GM11168 (cell line): ENCODE data around the gene INPPL1.
"Not testable (repeated sequence)": the region's sequence is repeated elsewhere in the genome, so short reads cannot be mapped to it uniquely, and the experiment has no call there.

Source experiments
- in situ Hi-C: fragments of 300-500 bp; cut with MboI; formaldehyde crosslinking; loops from one replicate; pipeline ENCODE4 v1.12.0; 2022; ENCODE audit warnings: low sequenced_read_pairs; ENCODE audit not compliant: unreplicated experiment

Gene INPPL1, protein sequence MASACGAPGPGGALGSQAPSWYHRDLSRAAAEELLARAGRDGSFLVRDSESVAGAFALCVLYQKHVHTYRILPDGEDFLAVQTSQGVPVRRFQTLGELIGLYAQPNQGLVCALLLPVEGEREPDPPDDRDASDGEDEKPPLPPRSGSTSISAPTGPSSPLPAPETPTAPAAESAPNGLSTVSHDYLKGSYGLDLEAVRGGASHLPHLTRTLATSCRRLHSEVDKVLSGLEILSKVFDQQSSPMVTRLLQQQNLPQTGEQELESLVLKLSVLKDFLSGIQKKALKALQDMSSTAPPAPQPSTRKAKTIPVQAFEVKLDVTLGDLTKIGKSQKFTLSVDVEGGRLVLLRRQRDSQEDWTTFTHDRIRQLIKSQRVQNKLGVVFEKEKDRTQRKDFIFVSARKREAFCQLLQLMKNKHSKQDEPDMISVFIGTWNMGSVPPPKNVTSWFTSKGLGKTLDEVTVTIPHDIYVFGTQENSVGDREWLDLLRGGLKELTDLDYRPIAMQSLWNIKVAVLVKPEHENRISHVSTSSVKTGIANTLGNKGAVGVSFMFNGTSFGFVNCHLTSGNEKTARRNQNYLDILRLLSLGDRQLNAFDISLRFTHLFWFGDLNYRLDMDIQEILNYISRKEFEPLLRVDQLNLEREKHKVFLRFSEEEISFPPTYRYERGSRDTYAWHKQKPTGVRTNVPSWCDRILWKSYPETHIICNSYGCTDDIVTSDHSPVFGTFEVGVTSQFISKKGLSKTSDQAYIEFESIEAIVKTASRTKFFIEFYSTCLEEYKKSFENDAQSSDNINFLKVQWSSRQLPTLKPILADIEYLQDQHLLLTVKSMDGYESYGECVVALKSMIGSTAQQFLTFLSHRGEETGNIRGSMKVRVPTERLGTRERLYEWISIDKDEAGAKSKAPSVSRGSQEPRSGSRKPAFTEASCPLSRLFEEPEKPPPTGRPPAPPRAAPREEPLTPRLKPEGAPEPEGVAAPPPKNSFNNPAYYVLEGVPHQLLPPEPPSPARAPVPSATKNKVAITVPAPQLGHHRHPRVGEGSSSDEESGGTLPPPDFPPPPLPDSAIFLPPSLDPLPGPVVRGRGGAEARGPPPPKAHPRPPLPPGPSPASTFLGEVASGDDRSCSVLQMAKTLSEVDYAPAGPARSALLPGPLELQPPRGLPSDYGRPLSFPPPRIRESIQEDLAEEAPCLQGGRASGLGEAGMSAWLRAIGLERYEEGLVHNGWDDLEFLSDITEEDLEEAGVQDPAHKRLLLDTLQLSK

DNA sequence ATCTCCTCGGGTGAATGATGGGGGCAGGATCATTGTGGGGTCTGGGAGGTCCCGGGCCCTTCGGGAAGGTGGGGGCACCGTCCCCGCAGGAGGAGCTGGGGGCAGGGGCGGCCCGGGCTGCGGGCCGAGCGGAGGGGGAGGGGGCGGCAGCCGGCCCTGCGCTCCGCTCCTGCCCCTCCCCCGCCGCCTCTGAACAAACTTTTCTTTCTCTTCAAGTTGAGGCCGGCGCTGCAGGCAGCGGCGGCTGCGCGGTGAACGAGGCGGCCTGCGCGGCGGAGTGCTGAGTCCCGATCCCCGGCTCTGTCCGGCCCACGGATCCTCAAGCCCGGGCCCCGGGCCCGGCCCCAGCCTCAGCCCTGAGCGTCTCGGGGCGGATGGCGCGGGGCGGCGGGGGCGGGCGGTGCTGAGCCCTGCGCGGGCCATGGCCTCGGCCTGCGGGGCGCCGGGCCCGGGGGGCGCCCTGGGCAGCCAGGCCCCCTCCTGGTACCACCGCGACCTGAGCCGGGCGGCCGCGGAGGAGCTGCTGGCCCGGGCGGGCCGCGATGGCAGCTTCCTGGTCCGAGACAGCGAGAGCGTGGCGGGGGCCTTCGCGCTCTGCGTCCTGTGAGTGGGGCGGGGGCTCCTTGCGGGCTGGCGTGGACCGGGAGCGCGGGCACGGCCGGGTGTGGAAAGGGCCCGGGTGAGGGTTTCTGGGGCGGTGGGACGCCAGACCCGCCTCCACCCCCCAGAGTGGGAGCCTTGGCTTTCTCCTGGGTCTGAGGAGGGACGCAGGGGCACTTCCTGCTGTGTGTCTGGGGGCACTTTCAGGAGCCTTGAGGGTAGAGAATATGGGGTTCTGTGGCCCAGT lies at the start of gene INPPL1:
Gene INPPL1 (plus strand): TSS at position 204 of the 847 bp plus-strand sequence. CDS start 218 bp downstream, at position 422.
- in situ Hi-C loops: no loop called here

DNA sequence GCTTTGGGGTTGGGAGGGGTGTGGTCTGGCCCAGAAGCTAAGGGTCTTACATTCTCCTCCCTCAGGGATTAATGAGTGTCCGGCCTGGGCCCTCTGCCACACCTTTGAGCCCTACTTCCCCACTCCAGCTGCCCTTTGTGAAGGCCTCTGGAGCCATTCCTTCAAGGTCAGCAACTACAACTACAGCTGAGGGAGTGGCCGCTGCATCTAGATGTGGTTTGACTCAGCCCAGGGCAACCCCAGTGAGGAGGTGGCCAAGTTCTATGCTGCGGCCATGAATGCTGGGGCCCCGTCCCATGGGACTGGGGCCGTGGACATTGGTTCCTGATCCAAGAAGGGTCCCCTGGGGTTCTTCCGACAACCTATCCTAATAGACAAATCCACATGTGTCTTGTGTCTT lies 46.9 kb upstream of the INPPL1 start:
- in situ Hi-C loops: no loop called here

DNA sequence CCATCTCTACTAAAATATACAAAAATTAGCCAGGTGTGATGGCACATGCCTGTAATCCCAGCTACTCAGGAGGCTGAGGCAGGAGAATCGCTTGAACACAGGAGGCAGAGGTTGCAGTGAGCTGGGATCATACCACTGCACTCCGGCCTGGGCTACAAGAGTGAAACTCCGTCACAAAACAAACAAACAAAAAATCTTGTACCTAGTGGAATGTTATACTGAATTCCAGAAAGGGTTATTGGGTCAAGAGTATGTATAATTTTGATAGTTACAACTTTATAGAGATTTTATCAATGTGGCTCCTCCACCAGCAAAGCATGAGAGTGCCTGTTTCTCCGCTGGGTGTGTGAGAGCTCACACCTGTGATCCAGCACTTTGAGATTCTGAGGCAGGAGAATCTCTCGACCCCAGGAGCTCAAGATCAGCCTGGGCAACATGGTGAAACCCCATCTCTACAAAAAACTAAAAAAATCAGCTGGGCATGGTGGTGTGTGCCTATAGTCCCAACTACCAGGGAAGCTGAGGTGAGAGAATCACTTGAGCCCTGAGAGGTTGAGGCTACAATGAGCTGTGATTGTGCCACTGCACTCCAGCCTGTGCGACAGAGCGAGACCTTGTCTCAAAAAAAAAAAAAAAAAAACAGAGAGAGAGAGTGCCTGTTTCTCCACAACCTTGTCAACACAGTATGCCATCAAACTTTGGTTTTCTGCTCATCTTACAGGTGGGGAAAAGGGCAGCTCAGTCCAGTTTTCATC lies 45.3 kb upstream of the INPPL1 start:
- in situ Hi-C loops: no loop called here

DNA sequence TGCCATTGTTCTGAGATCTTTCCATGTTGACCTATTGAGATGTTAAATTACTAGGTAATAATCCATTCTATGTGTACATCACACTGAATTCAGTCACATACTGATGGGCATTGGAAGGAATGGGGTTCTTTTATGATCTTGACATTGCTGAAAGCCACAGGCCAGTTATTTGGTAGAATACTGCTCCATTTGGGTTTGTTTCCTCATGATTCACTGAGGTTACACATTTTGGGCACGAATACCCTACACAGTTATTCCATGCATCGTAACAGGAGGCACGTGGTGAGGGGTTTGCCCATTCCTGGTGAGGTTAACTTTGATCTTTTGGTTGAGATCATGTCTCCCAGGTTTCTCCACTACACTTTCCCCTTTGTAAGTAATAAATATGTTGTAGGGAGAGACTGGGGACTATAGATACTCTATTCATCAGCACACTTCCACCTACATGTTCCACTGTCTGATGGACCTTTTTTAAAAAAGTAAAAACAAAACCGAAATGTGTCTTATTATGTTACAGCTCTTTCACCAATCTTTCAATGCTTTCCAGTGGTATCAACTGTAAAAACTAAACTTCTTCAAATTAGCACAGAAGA lies 44.7 kb upstream of the INPPL1 start:
- in situ Hi-C loops: no loop called here

DNA sequence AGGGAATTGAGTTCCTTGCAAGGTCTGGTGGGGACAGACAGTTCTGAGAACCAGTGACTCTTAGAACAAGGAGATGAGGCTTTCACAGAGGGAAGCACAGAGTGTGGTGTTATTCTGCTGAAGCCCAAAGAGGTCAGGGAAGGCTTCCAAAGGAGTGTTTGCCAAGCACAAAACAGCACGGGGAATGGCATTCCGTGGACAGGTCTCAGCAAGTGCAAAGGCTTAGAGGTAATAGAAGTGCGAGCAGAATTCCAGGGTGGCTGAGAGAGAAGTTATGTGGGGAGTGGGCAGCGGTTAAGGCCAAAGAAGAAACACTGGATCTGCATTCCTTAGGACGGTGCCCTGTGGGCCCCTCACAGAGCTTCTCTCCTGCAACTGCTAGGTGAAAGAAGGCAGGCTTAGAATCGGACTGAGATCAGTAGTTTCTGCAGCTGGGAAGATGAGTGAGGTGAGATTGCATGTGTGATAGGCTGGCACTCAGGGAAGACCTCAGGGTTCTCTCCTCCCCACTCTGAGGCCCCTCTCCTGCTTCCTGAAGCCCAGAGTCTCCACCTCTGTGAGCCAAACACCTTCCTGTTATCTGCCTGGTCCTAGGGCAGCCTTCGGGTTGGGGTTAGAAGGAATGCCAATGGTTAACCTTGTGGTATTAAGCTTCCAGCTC lies 43.5 kb upstream of the INPPL1 start:
- in situ Hi-C loops: not testable (repeated sequence)

DNA sequence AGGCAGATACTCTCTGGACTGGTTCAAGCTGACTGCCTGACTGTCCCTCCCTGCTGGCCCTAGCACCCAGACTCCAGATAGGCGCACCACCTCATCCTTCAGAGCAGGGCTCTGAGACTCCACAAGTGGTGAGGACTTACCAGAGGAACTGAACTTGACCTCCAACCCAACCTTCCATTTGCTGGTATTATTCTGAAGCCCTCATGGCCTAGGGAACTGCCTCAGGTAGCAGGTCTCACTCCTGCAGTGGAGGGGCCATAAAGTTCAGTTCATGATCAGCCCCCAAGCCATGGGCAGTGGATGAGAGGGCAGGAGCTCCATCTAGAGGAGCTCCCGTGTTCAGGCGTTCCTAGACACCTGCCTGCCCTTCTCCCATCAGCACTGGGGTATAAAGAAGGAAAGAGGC lies 43.0 kb upstream of the INPPL1 start:
- in situ Hi-C loops: not testable (repeated sequence)

DNA sequence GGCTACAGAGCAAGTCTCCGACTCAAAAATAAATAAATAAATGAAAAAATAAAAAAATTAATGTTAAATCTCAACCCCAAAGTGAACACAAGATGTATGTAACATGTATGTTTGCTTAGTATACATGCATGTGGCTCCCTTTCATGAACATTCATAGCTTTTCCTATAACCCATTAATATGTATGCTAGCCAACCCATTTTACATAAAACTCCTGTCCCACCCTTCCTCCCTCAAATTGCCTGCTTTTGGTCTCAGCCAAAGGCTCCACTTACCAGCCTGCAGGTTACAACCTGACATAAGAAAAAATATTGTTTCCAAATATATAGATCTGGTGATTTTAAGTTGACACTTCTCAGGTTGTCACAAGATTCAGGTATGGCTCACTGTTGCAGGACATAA lies 36.3 kb upstream of the INPPL1 start:
- in situ Hi-C loops: no loop called here

DNA sequence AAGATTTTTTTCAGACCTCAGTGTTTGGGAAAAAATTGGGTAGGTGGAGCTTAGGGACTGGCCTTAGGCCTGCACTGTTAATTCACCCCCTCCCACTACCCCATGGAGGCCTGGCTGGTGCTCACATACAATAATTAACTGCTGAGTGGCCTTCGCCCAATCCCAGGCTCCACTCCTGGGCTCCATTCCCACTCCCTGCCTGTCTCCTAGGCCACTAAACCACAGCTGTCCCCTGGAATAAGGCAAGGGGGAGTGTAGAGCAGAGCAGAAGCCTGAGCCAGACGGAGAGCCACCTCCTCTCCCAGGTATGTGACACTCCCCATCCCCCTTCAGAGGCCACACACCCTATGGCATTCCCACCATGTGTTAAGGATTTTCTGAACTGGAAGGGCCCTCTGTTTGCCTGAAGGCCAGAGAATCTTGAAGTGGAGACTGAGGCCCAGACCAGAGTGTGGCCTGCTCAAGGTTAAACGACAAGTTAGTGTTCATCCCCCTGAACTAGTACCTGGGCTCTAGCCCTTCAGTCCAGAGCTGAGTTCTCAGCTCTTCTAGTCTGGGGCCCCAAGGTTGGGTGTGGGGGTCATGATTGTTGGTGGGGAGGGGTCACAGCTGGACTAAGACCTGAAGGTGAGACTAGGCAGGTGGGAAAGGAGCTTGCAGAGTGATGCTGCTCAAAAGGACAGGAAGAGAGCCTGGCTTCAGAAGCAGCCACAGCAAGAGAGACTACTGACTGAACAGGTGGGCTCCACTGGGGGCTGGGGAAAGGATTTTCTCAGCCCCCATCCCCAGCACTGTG lies 34.9 kb upstream of the INPPL1 start:
- in situ Hi-C loops: no loop called here

DNA sequence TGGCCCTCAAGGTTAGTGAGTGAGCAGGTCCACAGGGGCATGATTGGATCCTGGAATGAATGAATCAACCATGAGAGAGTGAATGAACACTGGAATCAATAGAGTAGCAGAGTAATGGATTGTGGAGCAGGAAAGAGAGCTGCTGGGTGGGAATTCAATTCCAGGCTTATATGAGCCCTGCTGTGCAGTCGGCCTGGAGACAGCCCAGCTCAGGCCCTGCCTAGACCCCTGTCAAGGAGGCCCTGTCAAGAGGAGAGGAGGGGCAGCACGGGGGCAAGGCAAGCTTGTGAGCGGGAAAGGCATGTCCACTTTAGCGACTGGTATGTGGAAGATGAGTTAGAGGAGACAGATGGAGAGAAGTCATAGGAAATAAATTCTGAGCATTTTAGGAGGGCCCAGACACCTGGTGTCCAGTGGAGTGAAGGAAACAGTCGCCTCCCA lies 33.9 kb upstream of the INPPL1 start:
- in situ Hi-C loops: no loop called here

DNA sequence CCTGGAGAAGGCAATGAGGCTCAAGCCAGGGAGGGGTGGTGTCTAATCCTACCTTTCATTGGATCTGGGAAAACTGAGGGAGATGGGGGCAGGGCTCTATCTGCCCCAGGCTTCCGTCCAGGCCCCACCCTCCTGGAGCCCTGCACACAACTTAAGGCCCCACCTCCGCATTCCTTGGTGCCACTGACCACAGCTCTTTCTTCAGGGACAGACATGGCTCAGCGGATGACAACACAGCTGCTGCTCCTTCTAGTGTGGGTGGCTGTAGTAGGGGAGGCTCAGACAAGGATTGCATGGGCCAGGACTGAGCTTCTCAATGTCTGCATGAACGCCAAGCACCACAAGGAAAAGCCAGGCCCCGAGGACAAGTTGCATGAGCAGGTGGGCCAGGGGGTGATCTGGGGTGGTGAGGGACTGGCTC lies 32.6 kb upstream of the INPPL1 start, which contains the start of gene FOLR1:
Gene FOLR1 (plus strand): TSS at position 180 of the 421 bp plus-strand sequence. CDS start 34 bp downstream, at position 214.
- in situ Hi-C loops: no loop called here

DNA sequence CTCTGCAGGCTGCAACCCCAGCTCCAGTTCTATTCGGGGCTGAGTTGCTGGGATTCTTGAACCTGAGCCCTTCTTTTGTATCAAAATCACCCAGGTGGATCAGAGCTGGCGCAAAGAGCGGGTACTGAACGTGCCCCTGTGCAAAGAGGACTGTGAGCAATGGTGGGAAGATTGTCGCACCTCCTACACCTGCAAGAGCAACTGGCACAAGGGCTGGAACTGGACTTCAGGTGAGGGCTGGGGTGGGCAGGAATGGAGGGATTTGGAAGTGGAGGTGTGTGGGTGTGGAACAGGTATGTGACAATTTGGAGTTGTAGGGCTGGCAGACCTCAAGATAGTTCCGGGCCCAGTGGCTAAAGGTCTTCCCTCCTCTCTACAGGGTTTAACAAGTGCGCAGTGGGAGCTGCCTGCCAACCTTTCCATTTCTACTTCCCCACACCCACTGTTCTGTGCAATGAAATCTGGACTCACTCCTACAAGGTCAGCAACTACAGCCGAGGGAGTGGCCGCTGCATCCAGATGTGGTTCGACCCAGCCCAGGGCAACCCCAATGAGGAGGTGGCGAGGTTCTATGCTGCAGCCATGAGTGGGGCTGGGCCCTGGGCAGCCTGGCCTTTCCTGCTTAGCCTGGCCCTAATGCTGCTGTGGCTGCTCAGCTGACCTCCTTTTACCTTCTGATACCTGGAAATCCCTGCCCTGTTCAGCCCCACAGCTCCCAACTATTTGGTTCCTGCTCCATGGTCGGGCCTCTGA lies 28.9 kb upstream of the INPPL1 start:
- in situ Hi-C loops: no loop called here

DNA sequence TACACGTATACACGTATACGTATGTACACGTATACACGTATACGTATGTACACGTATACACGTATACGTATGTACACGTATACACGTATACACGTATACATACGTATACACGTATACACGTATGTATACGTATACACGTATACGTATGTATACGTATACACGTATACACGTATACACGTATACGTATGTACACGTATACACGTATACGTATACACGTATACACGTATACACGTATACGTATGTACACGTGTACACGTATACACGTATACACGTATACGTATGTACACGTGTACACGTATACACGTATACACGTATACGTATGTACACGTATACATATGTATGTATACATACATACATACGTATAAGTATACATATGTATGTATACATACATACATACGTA lies 23.1 kb upstream of the INPPL1 start:
- in situ Hi-C loops: not testable (repeated sequence)

DNA sequence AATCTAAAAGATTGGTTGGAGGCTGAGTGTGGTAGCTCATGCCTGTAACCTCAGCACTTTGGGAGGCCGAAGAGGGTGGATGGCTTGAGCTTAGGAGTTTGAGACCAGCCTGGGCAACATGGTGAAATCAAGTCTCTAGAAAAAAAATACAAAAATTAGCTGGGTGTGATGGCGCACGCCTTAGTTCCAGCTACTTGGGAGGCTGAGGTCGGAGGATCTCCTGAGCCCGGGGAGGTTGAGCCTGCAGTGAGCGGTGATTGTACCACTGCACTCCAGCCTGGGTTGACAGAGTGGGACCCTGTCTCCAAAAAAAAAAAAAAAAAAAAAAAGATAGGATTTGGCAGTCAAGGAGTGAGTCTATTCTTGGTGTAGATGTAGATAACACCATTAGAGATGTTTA lies 22.0 kb upstream of the INPPL1 start:
- in situ Hi-C loops: no loop called here

DNA sequence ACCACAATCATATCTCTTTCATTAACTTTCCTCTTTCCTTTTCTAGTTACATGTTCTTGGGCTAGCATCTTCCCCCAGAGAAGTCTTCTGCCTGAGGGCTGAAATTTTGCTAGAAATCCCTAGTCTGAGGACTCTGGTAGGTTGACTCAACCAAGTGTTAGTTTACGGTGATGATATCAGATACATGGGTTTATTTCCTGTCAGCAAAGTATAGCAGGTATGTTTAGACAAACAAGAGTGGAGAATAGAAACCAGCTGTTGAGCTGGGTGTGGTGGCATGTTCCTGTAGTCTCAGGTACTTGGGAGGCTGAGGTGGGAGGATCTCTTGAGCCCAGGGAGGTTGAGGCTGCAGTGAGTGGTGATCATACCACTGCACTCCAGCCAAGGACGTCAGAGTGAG lies 21.4 kb upstream of the INPPL1 start:
- in situ Hi-C loops: no loop called here

DNA sequence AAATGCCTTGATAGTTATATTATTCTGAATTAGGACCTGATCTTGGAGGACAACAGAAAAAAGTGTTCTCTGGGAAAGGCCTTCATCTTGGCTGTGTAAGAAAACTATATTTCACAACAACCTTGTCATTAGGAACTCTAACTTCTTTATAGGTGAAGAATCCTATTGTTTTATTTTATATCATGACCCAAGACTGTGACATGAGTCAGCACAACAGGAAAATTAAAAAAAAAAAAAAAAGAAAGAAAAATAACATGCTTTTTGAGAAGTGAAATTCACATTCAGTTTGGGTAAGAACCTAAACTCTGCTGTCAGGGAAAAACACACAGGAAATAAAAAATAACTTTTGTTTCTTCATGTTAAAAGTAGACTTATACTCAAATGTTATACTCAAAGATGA lies 19.7 kb upstream of the INPPL1 start:
- in situ Hi-C loops: no loop called here

DNA sequence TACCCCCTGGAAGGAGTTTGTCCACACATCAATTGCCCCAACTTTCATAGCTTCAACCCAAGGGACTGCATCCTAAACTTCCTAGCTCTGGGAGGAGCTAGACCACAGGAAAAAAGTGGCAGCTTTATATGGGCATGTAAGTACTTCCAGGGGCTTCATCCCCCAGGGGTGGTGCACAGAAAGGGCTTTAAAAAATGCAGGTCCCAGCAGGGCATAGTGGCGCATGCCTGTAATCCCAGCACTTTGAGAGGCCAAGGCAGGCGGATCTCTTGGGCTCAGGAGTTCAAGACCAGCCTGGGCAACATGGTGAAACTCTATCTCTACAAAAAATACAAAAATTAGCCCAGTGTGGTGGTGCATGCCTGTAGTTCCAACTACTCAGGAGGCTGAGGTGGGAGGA lies 17.8 kb upstream of the INPPL1 start:
- in situ Hi-C loops: not testable (repeated sequence)
